ENCODE results near the gene CHST6. TPM values are rescaled to one million over a fixed set of nuclear protein-coding genes. Genes with fewer than 3 reads are reported as not detected.

The CHST6 gene
- total RNA-seq, 4 donors from 2014 or later = under 0.01 to 3.9 (median 0.40) TPM

DNA sequence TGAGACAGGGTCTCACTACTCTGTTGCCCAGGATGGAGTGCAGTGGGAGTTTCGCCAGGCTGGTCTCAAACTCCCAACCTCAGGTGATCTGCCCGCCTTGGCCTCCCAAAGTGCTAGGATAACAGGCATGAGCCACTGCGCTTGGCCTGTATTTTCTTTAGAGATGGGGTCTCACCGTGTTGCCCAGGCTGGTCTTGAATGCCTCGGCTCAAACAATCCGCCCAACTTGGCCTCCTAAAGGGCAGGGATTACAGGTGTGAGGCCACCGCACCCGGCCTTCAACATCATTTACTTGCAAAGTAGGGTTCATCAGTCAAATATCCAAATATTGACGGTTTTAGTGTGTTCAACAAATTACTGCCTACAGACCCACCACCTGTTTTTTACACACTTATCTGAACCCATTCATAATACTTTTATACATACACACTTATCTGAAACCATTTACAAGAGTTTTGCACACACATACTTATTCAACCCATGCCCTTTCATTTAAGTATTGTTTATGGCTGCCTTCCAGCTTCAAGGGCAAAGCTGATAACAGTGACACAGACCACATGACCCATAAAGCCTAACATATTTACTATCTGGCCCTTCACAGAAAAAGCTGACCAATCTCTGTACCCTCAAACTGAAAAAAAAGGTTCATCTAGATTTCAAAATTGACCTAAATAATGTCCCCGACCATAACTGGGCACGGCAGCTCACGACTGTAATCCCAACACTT lies 42.6 kb downstream of the CHST6 start:
- TF ChIP-seq, protein P1, sequence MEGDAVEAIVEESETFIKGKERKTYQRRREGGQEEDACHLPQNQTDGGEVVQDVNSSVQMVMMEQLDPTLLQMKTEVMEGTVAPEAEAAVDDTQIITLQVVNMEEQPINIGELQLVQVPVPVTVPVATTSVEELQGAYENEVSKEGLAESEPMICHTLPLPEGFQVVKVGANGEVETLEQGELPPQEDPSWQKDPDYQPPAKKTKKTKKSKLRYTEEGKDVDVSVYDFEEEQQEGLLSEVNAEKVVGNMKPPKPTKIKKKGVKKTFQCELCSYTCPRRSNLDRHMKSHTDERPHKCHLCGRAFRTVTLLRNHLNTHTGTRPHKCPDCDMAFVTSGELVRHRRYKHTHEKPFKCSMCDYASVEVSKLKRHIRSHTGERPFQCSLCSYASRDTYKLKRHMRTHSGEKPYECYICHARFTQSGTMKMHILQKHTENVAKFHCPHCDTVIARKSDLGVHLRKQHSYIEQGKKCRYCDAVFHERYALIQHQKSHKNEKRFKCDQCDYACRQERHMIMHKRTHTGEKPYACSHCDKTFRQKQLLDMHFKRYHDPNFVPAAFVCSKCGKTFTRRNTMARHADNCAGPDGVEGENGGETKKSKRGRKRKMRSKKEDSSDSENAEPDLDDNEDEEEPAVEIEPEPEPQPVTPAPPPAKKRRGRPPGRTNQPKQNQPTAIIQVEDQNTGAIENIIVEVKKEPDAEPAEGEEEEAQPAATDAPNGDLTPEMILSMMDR (IDR thresholded peaks at IDR 0.05) = no peak
- no peak for TF ChIP-seq EP300 (IDR thresholded peaks at IDR 0.05)
- no peak for TF ChIP-seq POLR2A (IDR thresholded peaks at IDR 0.05)
- H3K36me3 ChIP-seq = peaks cover 3 to 44% (median 8%) of the 10 kb centered on the region in 3 donors
- no peak for DNase-seq (ENCODE audit: low spot score in 2 of 2)
- no peaks in the 10 kb centered on the region for H3K9me3 ChIP-seq
- no peaks in the 10 kb centered on the region for H3K27me3 ChIP-seq
- H3K4me1 ChIP-seq = peaks cover 0 to 19% (median 0%) of the 10 kb centered on the region in 4 donors
- no peak overlapping the region for H3K27ac ChIP-seq
- WGBS, 2 donors = 93 to 94% methylated on average over 12 of the region's 12 CpGs
- no peak overlapping the region for H3K4me3 ChIP-seq

DNA sequence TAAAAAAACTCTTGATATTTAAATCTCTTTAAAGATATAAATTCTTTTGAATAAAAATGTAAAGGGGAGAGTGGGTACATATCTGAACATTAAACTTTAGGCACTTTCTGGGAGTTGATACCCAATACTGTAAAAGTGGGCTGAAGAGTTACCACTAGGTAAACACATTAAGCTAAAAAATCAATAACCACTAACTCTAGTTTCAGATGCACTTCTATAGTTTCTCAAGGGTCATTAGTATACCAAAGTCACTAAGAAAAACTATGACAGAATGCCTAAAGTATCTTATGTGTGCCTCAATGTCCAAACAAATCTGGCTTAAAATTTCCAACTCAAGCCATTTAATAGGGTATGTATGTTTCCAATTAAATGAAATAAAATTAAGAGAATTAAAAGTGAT lies 48.8 kb downstream of the CHST6 start:
- TF ChIP-seq POLR2A (IDR thresholded peaks at IDR 0.05) (no peak), EP300 (IDR thresholded peaks at IDR 0.05) (no peak)
- TF ChIP-seq, protein P1 (IDR thresholded peaks at IDR 0.05) = no peak
- no peak for DNase-seq (ENCODE audit: low spot score in 2 of 2)
- no peaks in the 10 kb centered on the region for H3K4me1 ChIP-seq
- H3K27ac ChIP-seq = no peak overlapping the region
- no peak overlapping the region for H3K4me3 ChIP-seq
- no peaks in the 10 kb centered on the region for H3K27me3 ChIP-seq
- no peaks in the 10 kb centered on the region for H3K9me3 ChIP-seq
- peaks cover 3 to 42% (median 8%) of the 10 kb centered on the region in 3 donors for H3K36me3 ChIP-seq

DNA sequence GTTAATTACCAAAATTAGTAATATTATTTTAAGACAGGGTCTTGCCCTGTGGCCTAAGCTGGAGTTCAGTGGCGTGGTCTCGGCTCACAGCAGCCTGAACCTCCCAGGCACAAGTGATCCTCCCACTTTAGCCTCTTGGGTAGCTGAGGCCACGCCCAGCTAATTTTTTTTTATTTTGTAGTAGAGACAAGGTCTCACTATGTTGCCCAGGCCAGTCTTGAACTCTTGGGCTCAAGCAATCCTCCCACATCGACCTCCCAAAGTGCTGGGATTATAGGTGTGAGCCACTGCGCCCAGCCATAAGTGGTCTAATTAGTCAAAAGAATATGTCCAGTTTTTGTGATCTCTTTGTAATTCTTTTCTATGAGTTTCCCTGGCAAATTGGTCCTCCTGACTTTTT lies 49.9 kb downstream of the CHST6 start:
- H3K4me1 ChIP-seq = no peaks in the 10 kb centered on the region

DNA sequence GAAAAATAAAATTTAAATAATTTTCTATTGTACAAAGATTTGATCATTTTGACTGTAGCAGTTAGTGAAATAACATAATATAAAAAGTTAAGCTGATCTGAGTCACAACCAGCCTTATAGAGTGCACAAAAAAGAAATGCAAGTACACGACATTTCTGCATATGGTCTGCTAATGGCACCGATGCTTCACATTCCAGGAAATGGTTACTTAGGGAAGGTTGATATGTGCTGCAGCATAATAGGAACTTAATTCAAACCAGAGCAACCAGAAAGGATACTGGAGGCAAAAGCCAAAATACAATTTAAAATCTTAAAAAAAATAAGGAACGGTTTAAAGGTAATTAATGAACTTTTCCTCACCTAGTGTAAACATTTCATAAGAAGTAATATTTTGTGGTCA lies 51.9 kb downstream of the CHST6 start:
- no peaks in the 10 kb centered on the region for H3K4me1 ChIP-seq
- H3K27ac ChIP-seq = no peak overlapping the region
- TF ChIP-seq, protein P1 (IDR thresholded peaks at IDR 0.05) = no peak
- TF ChIP-seq EP300 (IDR thresholded peaks at IDR 0.05) (no peak), POLR2A (IDR thresholded peaks at IDR 0.05) (no peak)
- peaks cover 0 to 14% (median 0%) of the 10 kb centered on the region in 3 donors for H3K36me3 ChIP-seq
- DNase-seq (ENCODE audit: low spot score in 2 of 2) = no peak
- H3K27me3 ChIP-seq = no peaks in the 10 kb centered on the region
- no peaks in the 10 kb centered on the region for H3K9me3 ChIP-seq
- WGBS, 2 donors = 69 to 71% methylated on average over 3 of the region's 3 CpGs
- no peak overlapping the region for H3K4me3 ChIP-seq

More for the DNA sequence above, 49.9 kb downstream of the CHST6 start:
- no peaks in the 10 kb centered on the region for H3K9me3 ChIP-seq
- H3K4me3 ChIP-seq = no peak overlapping the region
- H3K36me3 ChIP-seq = peaks cover under 1 to 31% (median 3%) of the 10 kb centered on the region in 3 donors
- no peak for DNase-seq (ENCODE audit: low spot score in 2 of 2)
- TF ChIP-seq EP300 (IDR thresholded peaks at IDR 0.05) = no peak
- TF ChIP-seq, protein P1 (IDR thresholded peaks at IDR 0.05) = no peak
- TF ChIP-seq POLR2A (IDR thresholded peaks at IDR 0.05) = no peak
- H3K27ac ChIP-seq = no peak overlapping the region
- H3K27me3 ChIP-seq = no peaks in the 10 kb centered on the region
- WGBS, 2 donors = 78 to 84% methylated on average over 4 to 5 of the region's 5 CpGs

DNA sequence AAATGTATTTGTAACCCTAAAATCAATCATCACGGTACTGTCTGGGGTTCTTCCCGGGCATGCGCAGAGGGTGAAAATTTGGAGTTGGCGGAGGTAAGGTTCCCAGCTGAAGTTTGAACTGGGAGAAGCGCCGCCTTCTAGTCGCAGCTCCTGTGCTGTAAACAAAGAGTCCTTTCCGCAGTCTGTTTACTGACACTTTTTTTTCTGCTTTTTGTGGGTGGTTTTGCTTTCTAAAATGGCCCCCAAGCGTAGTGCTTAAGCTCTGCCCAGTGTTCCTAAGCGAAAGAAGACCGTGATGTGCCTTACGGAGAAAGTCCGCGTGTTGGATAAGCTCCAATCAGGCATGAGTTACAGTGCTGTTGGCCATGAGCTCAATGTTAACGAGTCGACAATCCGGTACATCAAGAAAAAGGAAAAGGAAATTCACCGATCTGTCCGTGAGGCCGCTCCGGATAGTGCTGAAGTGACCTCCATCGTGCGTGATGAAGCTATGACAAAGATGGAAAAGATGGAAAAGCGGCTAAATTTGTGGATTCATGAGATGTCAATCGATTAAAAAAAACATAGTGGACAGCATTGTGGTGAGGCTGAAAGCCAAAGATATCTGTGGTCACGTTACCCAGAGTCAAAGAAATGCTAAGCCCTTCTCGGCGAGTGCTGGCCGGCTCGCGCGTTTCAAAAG lies 61.4 kb downstream of the CHST6 start:
- Histone ChIP-seq H3K36me3 (no peaks in the 10 kb centered on the region), H3K4me3 (peak overlapping the region; percentile 75 to 91 (median 84)), H3K27me3 (no peaks in the 10 kb centered on the region), H3K4me1 (peaks cover 0 to 36% (median 4%) of the 10 kb centered on the region in 4 donors), H3K9me3 (no peaks in the 10 kb centered on the region), H3K27ac (peak overlapping the region; percentile 95 to 100 (median 97))
- DNase-seq (ENCODE audit: low spot score in 2 of 2) = peak; percentile 36 to 73
- TF ChIP-seq EP300 (IDR thresholded peaks at IDR 0.05) = peak; percentile 8 to 46
- TF ChIP-seq, protein P1 (IDR thresholded peaks at IDR 0.05) = no peak
- WGBS, 2 donors = 3 to 9% methylated on average over 32 of the region's 32 CpGs
